Body of pancreas (tissue), 4 donors: Measurements from ENCODE around the gene CLDN6. TPM values are rescaled to one million over a fixed set of nuclear protein-coding genes. Genes with fewer than 3 reads are reported as not detected.

Experiments
- ATAC-seq: fragments of 150-250 bp; one replicate; pipeline ENCODE4 v1.9.1; 2016
- DNase-seq, 4 donors: peaks; one replicate each; pipeline ENCODE4 v3.0.0-alpha.2; 2019
- H3K27ac ChIP-seq, 4 donors: fragments of 200-600 bp; sonication (generic); 1 replicate in 3 of 4; 2 replicates in 1 of 4; pipeline versions ENCODE4 v1.5.1 to v1.6.1; 2016 to 2019; ENCODE audit warnings: mild to moderate bottlenecking in 1 of 4, mixed read lengths in 1 of 4, moderate library complexity in 1 of 4
- H3K27me3 ChIP-seq, 2 donors: fragments of 200-600 bp; sonication (generic); one replicate each; pipeline ENCODE4 v1.6.0; 2016; ENCODE audit warnings: mild to moderate bottlenecking in 1 of 2
- H3K36me3 ChIP-seq, 2 donors: fragments of 200-600 bp; sonication (generic); replicated peaks in 1 of 2; 2 replicates each; pipeline ENCODE4 v1.5.1; 2016; ENCODE audit warnings: low read depth in 2 of 2; ENCODE audit not compliant: insufficient read depth in 1 of 2
- H3K4me1 ChIP-seq: fragments of 200-600 bp; sonication (generic); one replicate; pipeline ENCODE4 v1.6.0; 2016
- H3K4me3 ChIP-seq, 2 donors: fragments of 200-600 bp; sonication (generic); 1 replicate in 1 of 2; 2 replicates in 1 of 2; pipeline ENCODE4 v1.5.1; 2016 to 2019
- H3K9me3 ChIP-seq, 3 donors: fragments of 200-600 bp; sonication (generic); 1 replicate in 2 of 3; 2 replicates in 1 of 3; pipeline ENCODE4 v1.5.1; 2016
- POLR2A ChIP-seq, 3 donors: fragments of 450-650 bp; IDR thresholded peaks; one replicate each; pipeline ENCODE4 v1.6.1; 2016; ENCODE audit warnings: antibody characterized with exemption in 3 of 3, mild to moderate bottlenecking in 2 of 3
- WGBS, 2 donors: methylation state at CpG; one replicate each; pipeline ENCODE4 v1.1.5; 2017; 5-methylcytosine and 5-hydroxymethylcytosine counted together
- intact Hi-C: fragments of 100-400 bp; cut with DNase I; formaldehyde crosslinking; loops from one replicate; pipeline ENCODE4 v1.15.1; 2023
- total RNA-seq, 2 donors: library from RNA; depleted of rRNA; stranded (reverse); fragments of >200 nt; gene quantifications; one replicate each; pipeline ENCODE4 v1.1.0, GENCODE V29; 2016
- TF ChIP-seq, protein P1 (sequence below), 7 experiments: fragments of 450-650 bp in 4 of 7; fragments of 200-600 bp in 3 of 7; sonication (generic) in 3 of 7; IDR thresholded peaks; one replicate each; pipeline ENCODE4 v1.5.1; 2016 to 2019; ENCODE audit warnings: antibody characterized with exemption in 7 of 7

Gene CLDN6
- total RNA-seq, 2 donors from 2014 or later: 0.33 to 0.78 TPM

DNA sequence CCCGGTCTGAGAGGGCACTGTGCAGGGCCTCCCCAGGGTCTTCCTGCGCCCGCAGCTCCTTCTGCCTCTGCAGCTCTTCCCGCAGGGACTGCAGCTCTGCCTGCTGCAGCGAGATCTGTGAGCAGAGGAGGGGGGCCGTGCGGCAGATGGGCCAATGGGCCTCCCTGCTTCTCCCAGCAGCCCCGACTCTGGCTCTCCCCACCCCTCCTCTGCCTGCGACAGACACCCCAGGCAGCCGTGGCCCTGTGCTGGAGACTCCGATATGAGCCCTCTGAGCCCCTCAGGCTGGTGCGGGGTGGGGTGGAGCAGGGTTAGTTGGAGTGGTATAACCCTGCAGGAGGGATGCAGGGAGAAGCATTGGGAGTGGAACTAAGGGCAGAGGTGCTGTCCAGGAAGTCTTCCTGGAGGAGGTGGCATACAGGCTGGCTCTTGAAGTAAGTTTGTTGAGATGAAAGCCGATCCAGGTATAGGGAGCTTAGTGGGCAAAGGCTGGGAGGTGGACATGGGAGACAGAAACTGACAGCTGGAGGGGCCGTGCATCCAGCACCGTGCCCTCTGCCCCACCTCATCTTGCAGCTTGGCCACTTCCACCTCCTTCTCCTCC lies 10.8 kb upstream of the CLDN6 start:
- 64 to 77% methylated on average over 13 to 15 of the region's 15 CpGs for WGBS, 2 donors
- DNase-seq: peak in 1 of 4 donors; percentile 23

DNA sequence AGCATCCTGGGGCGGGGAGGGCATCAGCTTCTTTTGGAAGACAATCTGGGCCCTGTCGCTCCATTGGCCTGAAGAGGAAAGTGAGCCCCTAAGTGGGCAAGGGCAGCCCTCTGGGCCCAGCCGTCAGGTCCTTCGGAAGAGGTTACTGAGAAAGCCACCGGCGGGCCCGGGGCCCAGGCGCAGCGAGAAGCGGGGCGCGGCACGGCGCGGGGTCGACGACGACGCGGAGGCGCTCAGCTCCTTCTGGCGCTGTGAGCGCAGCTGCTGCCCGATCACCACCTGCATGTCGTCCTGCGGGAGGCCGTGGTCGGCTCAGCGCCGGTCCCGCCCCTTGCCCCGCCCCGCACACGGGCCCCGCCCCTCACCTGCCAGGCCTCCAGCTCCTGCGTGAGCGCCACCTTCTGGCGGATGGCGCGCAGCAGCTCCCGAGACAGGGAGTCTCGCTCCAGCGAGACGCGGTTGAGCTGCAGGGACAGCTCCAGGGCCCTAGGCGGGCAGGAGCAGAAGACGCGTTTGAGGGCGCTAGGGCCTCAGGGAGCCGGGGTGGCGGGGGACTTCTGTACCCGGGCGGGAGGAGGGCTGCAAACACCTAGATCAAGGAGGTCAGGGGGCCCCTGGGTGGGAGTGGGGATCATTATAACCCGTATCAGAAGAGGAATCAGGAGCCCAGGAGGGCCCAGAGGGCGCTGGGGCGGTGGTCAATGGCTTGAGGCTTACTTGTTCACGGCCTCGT lies 10.2 kb upstream of the CLDN6 start:
- Histone ChIP-seq H3K4me3 (no peak overlapping the region), H3K27me3 (no peaks in the 10 kb centered on the region), H3K27ac (peak overlapping the region; percentile 62 to 84 (median 72)), H3K4me1 (peaks cover 71% of the 10 kb centered on the region), H3K9me3 (no peaks in the 10 kb centered on the region), H3K36me3 (peaks cover 0 to 9% of the 10 kb centered on the region in 2 donors)
- TF ChIP-seq, protein P1, sequence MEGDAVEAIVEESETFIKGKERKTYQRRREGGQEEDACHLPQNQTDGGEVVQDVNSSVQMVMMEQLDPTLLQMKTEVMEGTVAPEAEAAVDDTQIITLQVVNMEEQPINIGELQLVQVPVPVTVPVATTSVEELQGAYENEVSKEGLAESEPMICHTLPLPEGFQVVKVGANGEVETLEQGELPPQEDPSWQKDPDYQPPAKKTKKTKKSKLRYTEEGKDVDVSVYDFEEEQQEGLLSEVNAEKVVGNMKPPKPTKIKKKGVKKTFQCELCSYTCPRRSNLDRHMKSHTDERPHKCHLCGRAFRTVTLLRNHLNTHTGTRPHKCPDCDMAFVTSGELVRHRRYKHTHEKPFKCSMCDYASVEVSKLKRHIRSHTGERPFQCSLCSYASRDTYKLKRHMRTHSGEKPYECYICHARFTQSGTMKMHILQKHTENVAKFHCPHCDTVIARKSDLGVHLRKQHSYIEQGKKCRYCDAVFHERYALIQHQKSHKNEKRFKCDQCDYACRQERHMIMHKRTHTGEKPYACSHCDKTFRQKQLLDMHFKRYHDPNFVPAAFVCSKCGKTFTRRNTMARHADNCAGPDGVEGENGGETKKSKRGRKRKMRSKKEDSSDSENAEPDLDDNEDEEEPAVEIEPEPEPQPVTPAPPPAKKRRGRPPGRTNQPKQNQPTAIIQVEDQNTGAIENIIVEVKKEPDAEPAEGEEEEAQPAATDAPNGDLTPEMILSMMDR (IDR thresholded peaks at IDR 0.05): peak; percentile 74 to 99 (median 90)
- TF ChIP-seq POLR2A (IDR thresholded peaks at IDR 0.05): peak; percentile 69 to 77 (median 77)
- peak; percentile 65 for ATAC-seq
- intact Hi-C loops: no loop called here
- DNase-seq: peak; percentile 92 to 95 (median 92)
- WGBS, 2 donors: 8 to 40% methylated on average over 10 to 58 of the region's 58 CpGs

More for the DNA sequence above, 10.8 kb upstream of the CLDN6 start:
- no peak for TF ChIP-seq POLR2A (IDR thresholded peaks at IDR 0.05)
- TF ChIP-seq, protein P1 (IDR thresholded peaks at IDR 0.05): no peak
- Histone ChIP-seq H3K9me3 (no peaks in the 10 kb centered on the region), H3K36me3 (peaks cover 0 to 9% of the 10 kb centered on the region in 2 donors), H3K27ac (peak overlapping the region in 1 of 4 donors; percentile 79), H3K4me1 (peaks cover 71% of the 10 kb centered on the region), H3K27me3 (no peaks in the 10 kb centered on the region), H3K4me3 (no peak overlapping the region)
- intact Hi-C loops: no loop called here
- no peak for ATAC-seq

DNA sequence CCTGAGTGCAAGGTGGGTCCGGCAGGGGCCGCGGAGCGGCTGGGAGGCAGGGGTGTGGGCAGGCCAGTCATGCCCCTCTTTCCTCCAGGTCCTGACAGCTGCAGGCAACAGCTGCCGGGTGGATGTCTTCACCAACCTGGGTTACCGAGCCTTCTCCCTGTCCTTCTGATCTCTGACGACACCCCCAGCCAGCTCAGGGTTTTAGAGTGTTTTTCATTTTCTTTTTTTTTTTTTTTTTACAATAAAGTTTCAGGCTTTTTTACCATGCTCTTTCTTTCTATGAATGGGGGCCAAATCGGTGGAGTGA lies 9.5 kb upstream of the CLDN6 start:
- intact Hi-C loops: no loop called here

DNA sequence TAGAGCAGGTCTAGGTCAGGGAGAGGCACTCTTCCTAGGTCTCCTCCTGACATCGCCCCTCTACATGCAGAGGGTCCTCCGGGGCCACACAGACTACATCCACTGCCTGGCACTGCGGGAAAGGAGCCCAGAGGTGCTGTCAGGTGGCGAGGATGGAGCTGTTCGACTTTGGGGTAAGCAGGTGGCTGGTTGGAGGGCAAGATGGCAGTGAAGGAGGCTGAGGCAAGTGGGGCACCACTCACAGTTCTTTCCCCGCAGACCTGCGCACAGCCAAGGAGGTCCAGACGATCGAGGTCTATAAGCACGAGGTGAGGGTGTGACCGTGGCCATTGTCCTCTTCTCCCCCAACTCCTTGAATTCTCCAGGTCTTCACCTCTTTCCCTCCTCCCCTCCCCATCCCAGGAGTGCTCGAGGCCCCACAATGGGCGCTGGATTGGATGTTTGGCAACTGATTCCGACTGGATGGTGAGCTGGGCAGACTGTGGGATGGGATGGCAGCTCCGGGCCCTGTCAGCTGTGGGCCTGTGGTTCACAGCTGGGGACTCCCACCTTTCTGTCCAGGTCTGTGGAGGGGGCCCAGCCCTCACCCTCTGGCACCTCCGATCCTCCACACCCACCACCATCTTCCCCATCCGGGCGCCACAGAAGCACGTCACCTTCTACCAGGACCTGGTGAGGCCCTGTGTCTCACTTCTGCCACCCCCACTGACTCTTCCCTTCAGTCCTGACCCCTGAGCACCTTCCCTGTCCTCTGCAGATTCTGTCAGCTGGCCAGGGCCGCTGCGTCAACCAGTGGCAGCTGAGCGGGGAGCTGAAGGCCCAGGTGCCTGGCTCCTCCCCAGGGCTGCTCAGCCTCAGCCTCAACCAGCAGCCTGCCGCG lies 8.9 kb upstream of the CLDN6 start:
- DNase-seq: peak in 2 of 4 donors; percentile 37 to 49
- Histone ChIP-seq H3K27me3 (no peaks in the 10 kb centered on the region), H3K36me3 (peaks cover 0 to 9% of the 10 kb centered on the region in 2 donors), H3K27ac (no peak overlapping the region), H3K4me1 (peaks cover 71% of the 10 kb centered on the region), H3K4me3 (no peak overlapping the region), H3K9me3 (no peaks in the 10 kb centered on the region)
- intact Hi-C loops: no loop called here
- ATAC-seq: no peak
- WGBS, 2 donors: 90 to 94% methylated on average over 17 to 24 of the region's 24 CpGs
- TF ChIP-seq, protein P1 (IDR thresholded peaks at IDR 0.05): no peak
- TF ChIP-seq POLR2A (IDR thresholded peaks at IDR 0.05): no peak

More for the DNA sequence above, 9.5 kb upstream of the CLDN6 start:
- no peak for DNase-seq
- WGBS, 2 donors: 77 to 86% methylated on average over 7 to 8 of the region's 8 CpGs
- no peak for ATAC-seq
- peak overlapping the region in 2 of 4 donors; percentile 79 to 84 for H3K27ac ChIP-seq
- peaks cover 71% of the 10 kb centered on the region for H3K4me1 ChIP-seq
- no peak overlapping the region for H3K4me3 ChIP-seq
- H3K27me3 ChIP-seq: no peaks in the 10 kb centered on the region
- TF ChIP-seq, protein P1 (IDR thresholded peaks at IDR 0.05): no peak
- no peak for TF ChIP-seq POLR2A (IDR thresholded peaks at IDR 0.05)
- no peaks in the 10 kb centered on the region for H3K9me3 ChIP-seq
- H3K36me3 ChIP-seq: peaks cover 0 to 9% of the 10 kb centered on the region in 2 donors
